HG03558 (cell line): ENCODE results near the gene IRF3.
"Not testable (repeated sequence)": the region's sequence is repeated elsewhere in the genome, so short reads cannot be mapped to it uniquely, and the experiment has no call there.

ENCODE experiments used
- ATAC-seq: cut with Tn5 transposase; IDR thresholded peaks from one replicate; pipeline ENCODE4 v1.9.1; 2021; ENCODE audit warnings: moderate number of reproducible peaks; ENCODE audit not compliant: unreplicated experiment; ENCODE audit errors: extremely low read depth

IRF3 gene

DNA sequence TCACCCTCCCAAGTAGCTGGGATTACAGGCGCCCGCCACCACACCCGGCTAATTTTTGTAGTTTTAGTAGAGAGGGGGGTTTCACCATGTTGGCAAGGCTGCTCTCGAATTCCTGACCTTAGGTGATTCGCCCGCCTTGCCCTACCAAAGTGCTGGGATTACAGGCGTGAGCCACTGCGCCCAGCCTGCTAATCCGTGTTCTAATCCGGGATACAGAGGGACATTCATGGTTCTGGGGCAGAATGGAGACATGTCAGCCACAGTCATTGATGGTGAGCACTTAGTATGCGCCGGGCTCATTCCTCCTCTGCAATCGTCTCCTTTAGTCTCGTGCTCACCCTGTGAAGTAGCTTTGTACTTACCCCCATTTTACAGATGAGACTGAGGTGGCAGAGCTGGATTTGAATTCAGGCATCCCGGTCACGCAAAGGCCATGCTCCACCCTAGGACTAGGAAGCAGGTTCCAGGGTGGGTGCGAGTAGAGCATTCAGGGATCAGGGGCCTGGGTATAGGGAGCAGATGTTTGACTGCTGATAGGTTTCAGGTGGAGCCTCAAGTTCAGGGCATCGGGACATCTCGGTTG lies 34.0 kb downstream of the IRF3 start:
- ATAC-seq: no peak

DNA sequence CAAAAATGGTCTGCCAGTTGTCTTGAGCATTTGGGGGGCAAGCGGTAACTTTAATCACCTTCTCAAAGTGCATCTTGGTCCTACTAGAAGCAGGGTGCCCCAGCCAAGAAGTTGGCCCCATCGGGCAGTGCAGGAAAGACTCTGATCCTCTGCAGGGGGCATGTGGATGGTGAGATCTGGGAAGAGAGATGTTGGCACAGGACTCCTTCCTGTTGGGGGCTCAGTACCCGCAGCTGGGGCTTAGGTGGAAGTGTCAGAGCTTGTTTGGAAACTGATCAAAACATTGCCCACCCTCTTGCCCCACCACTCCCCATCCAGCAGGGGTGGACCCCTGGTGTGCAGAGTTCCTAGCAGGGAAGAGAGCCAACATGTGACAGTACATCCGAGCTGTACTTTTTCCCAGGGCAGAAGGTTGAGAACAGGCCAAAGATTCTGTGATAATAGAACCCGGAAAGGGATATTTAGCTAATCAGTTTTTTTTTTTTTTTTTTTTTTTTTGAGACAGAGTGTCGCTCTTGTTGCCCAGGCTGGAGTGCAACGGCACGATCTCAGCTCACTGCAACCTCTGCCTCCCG lies 34.6 kb downstream of the IRF3 start:
- no peak for ATAC-seq

DNA sequence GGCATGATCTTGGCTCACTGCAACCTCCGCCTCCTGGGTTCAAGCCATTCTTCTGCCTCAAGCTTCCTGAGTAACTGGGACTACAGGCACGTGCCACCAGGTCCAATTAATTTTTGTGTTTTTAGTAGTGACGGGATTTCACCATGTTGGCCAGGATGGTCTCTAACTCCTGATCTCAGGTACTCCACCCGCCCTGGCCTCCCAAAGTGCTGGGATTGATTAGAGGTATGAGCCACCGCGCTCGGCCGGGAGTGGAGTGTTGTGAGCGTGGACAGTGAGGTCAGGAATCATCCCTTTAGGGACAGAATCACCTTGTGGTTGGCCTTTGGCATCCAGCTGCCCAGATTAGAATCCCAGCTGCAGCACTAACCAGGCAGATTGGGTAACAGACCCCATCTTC lies 36.0 kb downstream of the IRF3 start:
- ATAC-seq: no peak

DNA sequence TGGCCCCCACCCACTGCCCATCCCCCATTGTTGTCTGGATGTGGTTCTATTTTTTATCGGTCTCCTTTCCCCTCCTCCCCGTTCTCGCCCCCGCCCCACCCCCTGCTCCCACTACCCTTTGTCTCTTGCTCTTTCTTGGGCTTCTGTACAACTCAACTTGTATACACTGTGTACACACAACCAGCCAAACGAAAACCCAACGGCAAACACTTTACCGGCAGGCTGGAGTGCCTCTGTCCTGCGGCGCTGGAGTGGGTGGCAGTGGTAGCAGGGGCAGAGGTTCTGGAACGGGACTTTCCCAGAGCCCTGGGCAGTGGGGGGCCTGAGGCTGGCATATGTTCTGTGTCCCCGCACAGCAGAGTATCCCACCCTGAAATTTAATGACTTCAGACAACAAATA lies 39.4 kb downstream of the IRF3 start:
- ATAC-seq: no peak

DNA sequence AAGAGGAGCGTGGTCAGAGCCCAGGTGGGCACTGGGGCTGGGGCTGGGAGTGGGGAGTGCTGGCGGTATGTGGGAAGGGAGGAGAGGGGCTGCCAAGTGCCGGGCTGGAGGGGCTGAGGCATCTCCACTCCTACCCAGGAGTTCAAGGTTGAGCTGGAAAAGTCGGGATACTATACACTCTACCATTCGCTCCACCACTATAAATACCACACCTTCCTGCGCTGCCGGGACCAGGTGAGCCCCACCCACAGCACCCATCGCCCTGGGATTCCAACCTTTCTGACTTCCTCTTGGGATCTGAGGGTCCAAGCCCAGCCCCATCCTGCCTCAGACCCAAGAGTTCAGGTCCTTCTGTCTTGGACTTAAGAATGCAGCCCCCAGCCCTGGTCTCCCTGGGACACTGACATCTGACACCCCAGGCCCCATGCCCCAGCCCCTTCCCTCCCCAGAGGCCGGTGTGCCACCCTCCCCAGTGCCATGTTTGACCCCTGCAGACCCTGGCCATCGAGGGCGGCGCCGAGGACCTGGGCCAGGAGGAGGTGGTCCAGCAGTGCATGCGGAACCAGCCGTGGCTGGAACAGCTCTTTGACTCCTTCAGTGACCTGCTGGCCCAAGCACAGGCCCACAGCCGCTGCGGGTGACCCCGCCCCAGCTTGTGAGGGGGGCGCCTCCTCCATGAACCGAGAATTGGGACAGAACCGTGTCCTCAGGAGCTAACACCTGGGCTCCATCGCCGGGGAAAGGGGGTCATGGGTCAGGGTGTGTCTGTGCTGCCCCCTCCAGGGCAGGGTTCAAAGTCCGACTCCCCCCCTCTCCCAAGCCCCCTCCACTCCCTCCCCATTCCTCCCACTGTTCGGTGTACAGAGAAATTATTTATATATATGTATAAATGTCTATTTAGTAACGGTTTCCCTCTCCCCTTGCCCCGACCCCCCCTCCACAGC lies 40.4 kb downstream of the IRF3 start:
- ATAC-seq: no peak

DNA sequence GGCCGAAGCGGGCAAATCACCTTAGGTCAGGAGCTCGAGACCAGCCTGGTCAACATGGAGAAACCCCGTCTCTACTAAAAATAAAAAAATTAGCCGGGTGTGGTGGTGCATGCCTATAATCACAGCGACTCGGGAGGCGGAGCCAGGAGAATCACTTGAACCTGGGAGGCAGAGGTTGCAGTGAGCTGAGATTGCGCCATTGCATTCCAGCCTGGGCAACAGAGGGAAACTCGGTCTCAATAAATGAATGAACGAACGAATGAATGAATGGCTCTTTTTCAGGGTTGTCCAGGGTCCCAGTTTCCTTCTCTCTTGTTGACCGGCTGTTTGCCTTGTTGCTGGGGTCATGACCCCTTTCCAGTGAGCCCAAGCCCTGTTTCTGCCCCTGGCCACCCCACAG lies 47.8 kb downstream of the IRF3 start:
- ATAC-seq: not testable (repeated sequence)

DNA sequence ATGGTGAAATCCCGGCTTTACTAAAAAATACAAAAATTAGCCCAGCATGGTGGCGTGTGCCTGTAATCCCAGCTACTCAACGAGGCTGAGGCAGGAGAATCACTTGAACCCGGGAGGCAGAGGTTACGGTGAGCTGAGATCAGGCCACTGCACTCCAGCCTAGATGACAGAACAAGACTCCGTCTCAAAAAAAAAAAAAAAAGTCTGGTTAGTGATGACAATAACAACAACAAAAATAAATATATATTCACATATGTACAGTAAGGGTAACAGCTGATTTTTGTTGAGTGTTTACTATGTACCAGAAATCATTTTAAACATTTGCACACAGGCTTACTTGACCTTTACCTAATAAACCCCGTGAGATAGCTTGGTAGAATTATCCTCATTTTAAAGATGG lies 48.7 kb downstream of the IRF3 start:
- no peak for ATAC-seq

DNA sequence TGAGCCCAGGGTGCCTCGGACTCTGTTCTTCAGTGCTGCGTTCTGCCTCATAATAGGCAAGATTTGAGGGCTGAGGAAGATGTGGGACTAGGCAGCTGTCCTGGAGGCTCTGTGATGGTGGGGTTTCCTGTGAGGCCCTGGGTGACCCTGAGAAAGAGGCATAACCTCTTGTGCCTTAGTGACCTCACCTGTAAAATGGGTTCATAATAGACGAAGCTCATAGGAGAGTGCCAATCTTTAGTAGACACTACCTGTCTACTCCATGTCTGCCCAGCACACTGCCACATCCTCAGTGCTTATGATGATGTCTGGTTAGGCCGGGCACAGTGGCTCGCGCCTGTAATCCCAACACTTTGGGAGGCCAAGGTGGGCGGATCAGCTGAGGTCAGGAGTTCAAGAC lies 49.1 kb downstream of the IRF3 start:
- no peak for ATAC-seq

DNA sequence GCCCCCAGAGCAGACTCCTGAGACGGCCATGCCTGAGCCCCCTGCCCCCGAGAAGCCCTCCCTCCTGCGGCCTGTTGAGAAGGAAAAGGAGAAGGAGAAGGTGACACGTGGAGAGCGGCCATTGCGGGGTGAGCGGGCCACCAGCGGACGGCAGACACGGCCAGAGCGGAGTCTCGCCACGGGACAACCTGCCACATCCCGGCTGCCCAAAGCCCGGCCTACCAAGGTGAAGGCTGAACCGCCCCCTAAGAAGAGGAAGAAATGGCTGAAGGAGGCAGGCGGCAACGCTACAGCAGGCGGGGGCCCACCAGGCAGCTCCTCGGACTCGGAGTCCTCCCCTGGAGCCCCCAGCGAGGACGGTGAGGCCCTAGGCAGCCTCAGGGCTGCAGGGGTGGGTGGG lies 49.8 kb downstream of the IRF3 start:
- no peak for ATAC-seq

DNA sequence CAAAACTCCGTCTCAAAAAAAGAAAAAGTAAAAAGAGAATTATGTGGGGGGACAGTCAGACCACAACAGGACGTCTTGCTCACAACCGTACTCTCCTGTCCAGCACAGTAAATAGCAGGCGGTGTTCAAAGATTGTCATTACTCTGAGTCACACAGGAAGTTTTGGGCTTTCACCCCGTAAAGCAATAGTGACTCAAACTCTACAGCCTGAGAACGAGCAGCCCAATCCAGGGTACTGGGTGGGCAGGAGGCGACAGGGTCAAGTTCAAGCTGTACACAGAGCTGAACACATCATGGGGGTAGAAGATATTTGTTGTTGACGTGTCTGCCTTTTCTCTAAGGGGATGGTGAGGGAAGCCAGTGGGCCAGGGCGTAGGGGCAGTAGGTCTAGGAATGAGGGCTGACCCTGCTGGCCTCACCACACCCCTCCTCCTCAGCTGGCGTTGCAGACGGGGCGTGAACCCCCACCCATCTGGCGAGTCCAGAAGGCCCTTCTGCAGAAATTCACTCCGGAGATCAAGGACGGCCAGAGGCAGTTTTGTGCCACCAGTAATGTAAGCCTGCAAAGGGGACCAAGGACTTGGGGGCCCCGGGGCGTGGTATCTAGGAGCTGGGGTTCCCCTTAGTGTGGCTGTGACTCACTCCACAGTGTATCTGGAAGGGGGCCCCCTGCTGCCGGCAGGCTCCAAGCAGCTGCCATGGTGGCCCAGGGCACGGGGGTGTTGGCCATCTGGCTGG lies 51.4 kb downstream of the IRF3 start:
- ATAC-seq: no peak

DNA sequence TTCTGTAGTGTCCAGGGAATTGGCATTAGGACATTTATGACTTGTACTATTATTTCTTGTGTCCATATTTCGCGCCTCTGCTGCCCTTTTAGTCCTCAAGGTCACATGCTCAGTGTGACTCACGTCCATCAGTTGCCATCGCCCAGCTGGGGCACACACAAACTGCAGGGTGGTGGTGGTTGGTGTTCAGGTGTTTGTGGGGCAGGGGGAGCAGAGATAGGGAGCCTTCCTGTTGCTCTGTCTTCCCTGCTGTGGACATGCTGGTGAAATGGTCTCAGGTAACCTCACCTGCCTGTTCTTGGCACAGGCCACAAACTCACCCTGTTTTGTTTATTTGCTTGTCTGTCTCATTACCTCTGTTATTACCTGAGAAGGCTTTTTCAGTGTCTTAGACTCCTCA lies 52.3 kb downstream of the IRF3 start:
- no peak for ATAC-seq
